HepG2 (cell line): ENCODE data around the gene DYNC2LI1. TPM values are rescaled to one million over a fixed set of nuclear protein-coding genes. Genes with fewer than 3 reads are reported as not detected.
A peak's percentile ranks its signal among the peaks of the same experiment; 100 is the strongest.

Source experiments
- ARNT2 ChIP-seq: sonication (generic); formaldehyde crosslinking; IDR thresholded peaks from 2 replicates; pipeline ENCODE4 v1.8.0; 2022; ENCODE audit warnings: mild to moderate bottlenecking, low read depth, missing genetic modification reagents, moderate library complexity
- CC2D1A ChIP-seq: sonication (generic); formaldehyde crosslinking; IDR thresholded peaks from 2 replicates; pipeline ENCODE4 v1.8.1; 2023; ENCODE audit warnings: mild to moderate bottlenecking, missing genetic modification reagents
- HDAC1 ChIP-seq: sonication (generic); formaldehyde crosslinking; IDR thresholded peaks from 2 replicates; pipeline ENCODE4 v1.5.1; 2020; ENCODE audit warnings: mild to moderate bottlenecking, missing genetic modification reagents
- HDAC6 ChIP-seq: fragments of 200-600 bp; sonication (generic); IDR thresholded peaks from 2 replicates; pipeline ENCODE4 v1.7.0; 2017; ENCODE audit warnings: mild to moderate bottlenecking, antibody characterized with exemption, low read length, low read depth
- HOXA7 ChIP-seq: sonication (generic); formaldehyde crosslinking; IDR thresholded peaks from 2 replicates; pipeline ENCODE4 v1.8.1; 2022; ENCODE audit warnings: mild to moderate bottlenecking, missing genetic modification reagents, moderate library complexity
- KLF15 ChIP-seq: sonication (generic); formaldehyde crosslinking; IDR thresholded peaks from 2 replicates; pipeline ENCODE4 v1.8.1; 2023; ENCODE audit warnings: borderline replicate concordance, mild to moderate bottlenecking, inconsistent platforms, missing genetic modification reagents, mixed read lengths
- NONO ChIP-seq, 2 experiments: fragments of 450-650 bp in 1 of 2; sonication (generic) in 1 of 2; formaldehyde crosslinking in 1 of 2; IDR thresholded peaks in 1 of 2; conservative IDR thresholded peaks in 1 of 2; 2 replicates each; pipeline versions ENCODE4 v1.6.1 to v1.8.0; 2017 to 2022; ENCODE audit warnings: mild to moderate bottlenecking in 1 of 2, missing genetic modification reagents in 1 of 2, moderate library complexity in 1 of 2
- ONECUT2 ChIP-seq: sonication (generic); formaldehyde crosslinking; IDR thresholded peaks from 2 replicates; pipeline ENCODE4 v1.4.0; 2020; ENCODE audit warnings: missing genetic modification reagents
- SALL1 ChIP-seq: sonication (generic); formaldehyde crosslinking; IDR thresholded peaks from 2 replicates; pipeline ENCODE4 v1.8.0; 2022; ENCODE audit warnings: mild to moderate bottlenecking, missing genetic modification reagents
- YY1 ChIP-seq: IDR thresholded peaks from 2 replicates; pipeline ENCODE4 v1.6.1; 2011; ENCODE audit warnings: low read length, low read depth, moderate library complexity, mild to moderate bottlenecking; ENCODE audit not compliant: insufficient read depth, insufficient replicate concordance
- ZNF44 ChIP-seq: sonication (generic); formaldehyde crosslinking; IDR thresholded peaks from 2 replicates; pipeline ENCODE4 v1.5.1; 2020; ENCODE audit warnings: mild to moderate bottlenecking, missing genetic modification reagents
- ZNF605 ChIP-seq: sonication (generic); formaldehyde crosslinking; IDR thresholded peaks from 2 replicates; pipeline ENCODE4 v1.8.0; 2022; ENCODE audit warnings: mild to moderate bottlenecking, missing genetic modification reagents
- ZNF724P ChIP-seq: sonication (generic); formaldehyde crosslinking; IDR thresholded peaks from 2 replicates; pipeline ENCODE4 v1.8.0; 2022; ENCODE audit warnings: missing genetic modification reagents, borderline replicate concordance
- ZSCAN29 ChIP-seq: sonication (generic); formaldehyde crosslinking; conservative IDR thresholded peaks from 2 replicates; pipeline ENCODE4 v1.4.0; 2020; ENCODE audit warnings: mild to moderate bottlenecking, missing genetic modification reagents
- polyA plus RNA-seq, 8 experiments: library from polyadenylated mRNA; depleted of rRNA in 3 of 8; stranded (reverse) in 7 of 8; unstranded in 1 of 8; fragments of >200 nt; fragmentation: Illumina TruSeq in 4 of 8; extraction: Trizol in 4 of 8; gene quantifications; 2 replicates each; pipeline versions ENCODE4 v1.2.1 to v1.2.3, GENCODE V29; 2011 to 2016; ENCODE audit warnings: low read depth in 4 of 8, missing spikeins in 1 of 8, mixed read lengths in 1 of 8; ENCODE audit not compliant: insufficient read depth in 1 of 8
- total RNA-seq, 5 experiments: library from RNA; depleted of rRNA; stranded (reverse); fragments of >200 nt; fragmentation: Illumina TruSeq; extraction: Trizol; gene quantifications; 2 replicates each; pipeline ENCODE4 v1.2.3, GENCODE V29; 2016; ENCODE audit warnings: low read depth in 1 of 5
- TF ChIP-seq, protein P1 (sequence below): IDR thresholded peaks from 2 replicates; pipeline ENCODE4 v1.6.1; 2016; ENCODE audit warnings: low read depth, missing genetic modification reagents, missing compliant biosample characterization
- TF ChIP-seq, protein P2 (sequence below): sonication (generic); formaldehyde crosslinking; IDR thresholded peaks from 2 replicates; pipeline ENCODE4 v1.4.0; 2020; ENCODE audit warnings: mild to moderate bottlenecking, missing genetic modification reagents
- TF ChIP-seq, protein P3 (sequence below): conservative IDR thresholded peaks from 2 replicates; pipeline ENCODE4 v1.6.1; 2018; ENCODE audit warnings: missing genetic modification reagents
- TF ChIP-seq, protein P4 (sequence below): sonication (generic); formaldehyde crosslinking; IDR thresholded peaks from 2 replicates; pipeline ENCODE4 v1.4.0; 2020; ENCODE audit warnings: mild to moderate bottlenecking, low read depth, missing genetic modification reagents
- TF ChIP-seq, protein P5 (sequence below): sonication (generic); formaldehyde crosslinking; IDR thresholded peaks from 2 replicates; pipeline ENCODE4 v1.8.0; 2022; ENCODE audit warnings: mild to moderate bottlenecking, missing genetic modification reagents

The DYNC2LI1 gene
- total and polyA plus RNA-seq, 2 of the 13 experiments (the other 11 are each of a cell fraction or from before 2014, with no cell fraction given): 16.9 to 23.2 TPM

DNA sequence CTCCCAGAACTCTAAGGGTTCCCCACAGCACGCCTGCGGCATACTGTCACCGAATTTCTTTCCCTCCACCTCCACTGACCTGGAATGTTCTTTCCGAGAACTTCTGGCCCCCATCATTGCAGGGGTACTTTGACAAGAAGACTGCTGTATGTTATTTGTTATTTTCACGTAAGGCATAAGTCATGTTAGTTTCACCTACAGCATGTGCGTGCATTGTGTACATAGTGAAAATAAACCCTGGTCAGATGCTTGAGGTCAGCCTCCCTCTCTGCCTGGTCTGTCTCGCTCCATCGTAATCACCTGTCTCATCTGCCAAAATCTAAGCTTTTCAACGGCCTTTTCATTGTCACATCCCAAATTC, 69.0 kb downstream of the DYNC2LI1 start (continued):
- TF ChIP-seq, protein P1, sequence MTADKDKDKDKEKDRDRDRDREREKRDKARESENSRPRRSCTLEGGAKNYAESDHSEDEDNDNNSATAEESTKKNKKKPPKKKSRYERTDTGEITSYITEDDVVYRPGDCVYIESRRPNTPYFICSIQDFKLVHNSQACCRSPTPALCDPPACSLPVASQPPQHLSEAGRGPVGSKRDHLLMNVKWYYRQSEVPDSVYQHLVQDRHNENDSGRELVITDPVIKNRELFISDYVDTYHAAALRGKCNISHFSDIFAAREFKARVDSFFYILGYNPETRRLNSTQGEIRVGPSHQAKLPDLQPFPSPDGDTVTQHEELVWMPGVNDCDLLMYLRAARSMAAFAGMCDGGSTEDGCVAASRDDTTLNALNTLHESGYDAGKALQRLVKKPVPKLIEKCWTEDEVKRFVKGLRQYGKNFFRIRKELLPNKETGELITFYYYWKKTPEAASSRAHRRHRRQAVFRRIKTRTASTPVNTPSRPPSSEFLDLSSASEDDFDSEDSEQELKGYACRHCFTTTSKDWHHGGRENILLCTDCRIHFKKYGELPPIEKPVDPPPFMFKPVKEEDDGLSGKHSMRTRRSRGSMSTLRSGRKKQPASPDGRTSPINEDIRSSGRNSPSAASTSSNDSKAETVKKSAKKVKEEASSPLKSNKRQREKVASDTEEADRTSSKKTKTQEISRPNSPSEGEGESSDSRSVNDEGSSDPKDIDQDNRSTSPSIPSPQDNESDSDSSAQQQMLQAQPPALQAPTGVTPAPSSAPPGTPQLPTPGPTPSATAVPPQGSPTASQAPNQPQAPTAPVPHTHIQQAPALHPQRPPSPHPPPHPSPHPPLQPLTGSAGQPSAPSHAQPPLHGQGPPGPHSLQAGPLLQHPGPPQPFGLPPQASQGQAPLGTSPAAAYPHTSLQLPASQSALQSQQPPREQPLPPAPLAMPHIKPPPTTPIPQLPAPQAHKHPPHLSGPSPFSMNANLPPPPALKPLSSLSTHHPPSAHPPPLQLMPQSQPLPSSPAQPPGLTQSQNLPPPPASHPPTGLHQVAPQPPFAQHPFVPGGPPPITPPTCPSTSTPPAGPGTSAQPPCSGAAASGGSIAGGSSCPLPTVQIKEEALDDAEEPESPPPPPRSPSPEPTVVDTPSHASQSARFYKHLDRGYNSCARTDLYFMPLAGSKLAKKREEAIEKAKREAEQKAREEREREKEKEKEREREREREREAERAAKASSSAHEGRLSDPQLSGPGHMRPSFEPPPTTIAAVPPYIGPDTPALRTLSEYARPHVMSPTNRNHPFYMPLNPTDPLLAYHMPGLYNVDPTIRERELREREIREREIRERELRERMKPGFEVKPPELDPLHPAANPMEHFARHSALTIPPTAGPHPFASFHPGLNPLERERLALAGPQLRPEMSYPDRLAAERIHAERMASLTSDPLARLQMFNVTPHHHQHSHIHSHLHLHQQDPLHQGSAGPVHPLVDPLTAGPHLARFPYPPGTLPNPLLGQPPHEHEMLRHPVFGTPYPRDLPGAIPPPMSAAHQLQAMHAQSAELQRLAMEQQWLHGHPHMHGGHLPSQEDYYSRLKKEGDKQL: no peak
- TF ChIP-seq ZNF44 (no peak), ARNT2 (CRISPR knock-in tag) (0 out of 2 replicates have a peak, but pooled peaks have one; percentile 32), HDAC1 (no peak), ONECUT2 (CRISPR knock-in tag) (no peak), ZSCAN29 (CRISPR knock-in tag) (0 out of 2 replicates have a peak, but pooled peaks have one; percentile 10), HOXA7 (CRISPR knock-in tag) (0 out of 2 replicates have a peak, but pooled peaks have one; percentile 62), KLF15 (CRISPR knock-in tag) (no peak), SALL1 (CRISPR knock-in tag) (peak; percentile 19; the same call in 1 of the 2 replicates), CC2D1A (CRISPR knock-in tag) (no peak), ZNF724P (CRISPR knock-in tag) (no peak), NONO (IDR thresholded peaks at IDR 0.05) (no peak), NONO (CRISPR knock-in tag; conservative IDR thresholded peaks at IDR 0.05) (peak; percentile 21; the same call in 1 of the 2 replicates), YY1 (no peak), HDAC6 (no peak), ZNF605 (CRISPR knock-in tag) (peak; percentile 37; the same call in 1 of the 2 replicates)
- TF ChIP-seq, protein P2, sequence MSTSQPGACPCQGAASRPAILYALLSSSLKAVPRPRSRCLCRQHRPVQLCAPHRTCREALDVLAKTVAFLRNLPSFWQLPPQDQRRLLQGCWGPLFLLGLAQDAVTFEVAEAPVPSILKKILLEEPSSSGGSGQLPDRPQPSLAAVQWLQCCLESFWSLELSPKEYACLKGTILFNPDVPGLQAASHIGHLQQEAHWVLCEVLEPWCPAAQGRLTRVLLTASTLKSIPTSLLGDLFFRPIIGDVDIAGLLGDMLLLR: no peak
- TF ChIP-seq, protein P3, sequence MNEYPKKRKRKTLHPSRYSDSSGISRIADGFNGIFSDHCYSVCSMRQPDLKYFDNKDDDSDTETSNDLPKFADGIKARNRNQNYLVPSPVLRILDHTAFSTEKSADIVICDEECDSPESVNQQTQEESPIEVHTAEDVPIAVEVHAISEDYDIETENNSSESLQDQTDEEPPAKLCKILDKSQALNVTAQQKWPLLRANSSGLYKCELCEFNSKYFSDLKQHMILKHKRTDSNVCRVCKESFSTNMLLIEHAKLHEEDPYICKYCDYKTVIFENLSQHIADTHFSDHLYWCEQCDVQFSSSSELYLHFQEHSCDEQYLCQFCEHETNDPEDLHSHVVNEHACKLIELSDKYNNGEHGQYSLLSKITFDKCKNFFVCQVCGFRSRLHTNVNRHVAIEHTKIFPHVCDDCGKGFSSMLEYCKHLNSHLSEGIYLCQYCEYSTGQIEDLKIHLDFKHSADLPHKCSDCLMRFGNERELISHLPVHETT (CRISPR knock-in tag): no peak
- TF ChIP-seq, protein P4, sequence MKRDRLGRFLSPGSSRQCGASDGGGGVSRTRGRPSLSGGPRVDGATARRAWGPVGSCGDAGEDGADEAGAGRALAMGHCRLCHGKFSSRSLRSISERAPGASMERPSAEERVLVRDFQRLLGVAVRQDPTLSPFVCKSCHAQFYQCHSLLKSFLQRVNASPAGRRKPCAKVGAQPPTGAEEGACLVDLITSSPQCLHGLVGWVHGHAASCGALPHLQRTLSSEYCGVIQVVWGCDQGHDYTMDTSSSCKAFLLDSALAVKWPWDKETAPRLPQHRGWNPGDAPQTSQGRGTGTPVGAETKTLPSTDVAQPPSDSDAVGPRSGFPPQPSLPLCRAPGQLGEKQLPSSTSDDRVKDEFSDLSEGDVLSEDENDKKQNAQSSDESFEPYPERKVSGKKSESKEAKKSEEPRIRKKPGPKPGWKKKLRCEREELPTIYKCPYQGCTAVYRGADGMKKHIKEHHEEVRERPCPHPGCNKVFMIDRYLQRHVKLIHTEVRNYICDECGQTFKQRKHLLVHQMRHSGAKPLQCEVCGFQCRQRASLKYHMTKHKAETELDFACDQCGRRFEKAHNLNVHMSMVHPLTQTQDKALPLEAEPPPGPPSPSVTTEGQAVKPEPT: no peak
- TF ChIP-seq, protein P5, sequence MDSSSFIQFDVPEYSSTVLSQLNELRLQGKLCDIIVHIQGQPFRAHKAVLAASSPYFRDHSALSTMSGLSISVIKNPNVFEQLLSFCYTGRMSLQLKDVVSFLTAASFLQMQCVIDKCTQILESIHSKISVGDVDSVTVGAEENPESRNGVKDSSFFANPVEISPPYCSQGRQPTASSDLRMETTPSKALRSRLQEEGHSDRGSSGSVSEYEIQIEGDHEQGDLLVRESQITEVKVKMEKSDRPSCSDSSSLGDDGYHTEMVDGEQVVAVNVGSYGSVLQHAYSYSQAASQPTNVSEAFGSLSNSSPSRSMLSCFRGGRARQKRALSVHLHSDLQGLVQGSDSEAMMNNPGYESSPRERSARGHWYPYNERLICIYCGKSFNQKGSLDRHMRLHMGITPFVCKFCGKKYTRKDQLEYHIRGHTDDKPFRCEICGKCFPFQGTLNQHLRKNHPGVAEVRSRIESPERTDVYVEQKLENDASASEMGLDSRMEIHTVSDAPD (CRISPR knock-in tag): peak; percentile 3; the same call in 1 of the 2 replicates
